GM19372 (cell line): ENCODE measurements around the gene FBXO40.

Experiments used
- ATAC-seq: cut with Tn5 transposase; IDR thresholded peaks from one replicate; pipeline ENCODE4 v1.9.1; 2021; ENCODE audit warnings: mild to moderate bottlenecking, low read depth, moderate library complexity; ENCODE audit not compliant: unreplicated experiment

Gene FBXO40

GRCh38 chr3:121660356-121661171, 67.4 kb downstream of the FBXO40 start, which contains the start of gene HCLS1:
Gene HCLS1 (minus strand): TSS chr3:121660903. CDS start chr3:121658347, 2,556 bp downstream.
- ATAC-seq = peak; percentile 85

GRCh38 chr3:121661376-121661775, 68.2 kb downstream of the FBXO40 start:
- no peak for ATAC-seq

GRCh38 chr3:121662742-121663141, 69.6 kb downstream of the FBXO40 start:
- no peak for ATAC-seq

GRCh38 chr3:121663171-121663847, 70.1 kb downstream of the FBXO40 start:
- ATAC-seq = no peak

- ATAC-seq = no peak
Observed at GRCh38 chr3:121665488-121665887, 72.3 kb downstream of the FBXO40 start.

- ATAC-seq = no peak
Observed at GRCh38 chr3:121667333-121667732, 74.2 kb downstream of the FBXO40 start.

- no peak for ATAC-seq
Observed at GRCh38 chr3:121670676-121671075, 77.5 kb downstream of the FBXO40 start.

GRCh38 chr3:121677141-121677540, 84.0 kb downstream of the FBXO40 start:
- no peak for ATAC-seq
